Ascending aorta (tissue), 2 donors: Measurements from ENCODE around the gene JHY. TPM values are rescaled to one million over a fixed set of nuclear protein-coding genes. Genes with fewer than 3 reads are reported as not detected.

Experiments
- DNase-seq, 2 donors: peaks; one replicate each; pipeline ENCODE4 v3.0.0-alpha.2; 2019; ENCODE audit warnings: low spot score in 2 of 2
- H3K27ac ChIP-seq, 2 donors: fragments of 200-600 bp; sonication (generic); one replicate each; pipeline ENCODE4 v1.5.1; 2016 to 2017; ENCODE audit warnings: mild to moderate bottlenecking in 1 of 2
- H3K27me3 ChIP-seq: fragments of 200-600 bp; sonication (generic); one replicate; pipeline ENCODE4 v1.5.1; 2017
- H3K36me3 ChIP-seq, 2 donors: fragments of 200-600 bp; sonication (generic); one replicate each; pipeline ENCODE4 v1.5.1; 2016
- H3K4me1 ChIP-seq, 2 donors: fragments of 200-600 bp; sonication (generic); one replicate each; pipeline ENCODE4 v1.5.1; 2016 to 2017; ENCODE audit warnings: mild to moderate bottlenecking in 1 of 2
- H3K4me3 ChIP-seq, 2 donors: fragments of 200-600 bp; sonication (generic); one replicate each; pipeline ENCODE4 v1.5.1; 2016 to 2017; ENCODE audit warnings: mild to moderate bottlenecking in 1 of 2
- H3K9me3 ChIP-seq, 2 donors: fragments of 200-600 bp; sonication (generic); one replicate each; pipeline ENCODE4 v1.5.1; 2016
- intact Hi-C: fragments of 100-400 bp; cut with DNase I; formaldehyde crosslinking; loops from one replicate; pipeline ENCODE4 v1.15.1; 2023
- total RNA-seq: library from RNA; depleted of rRNA; stranded (reverse); fragments of >200 nt; gene quantifications from one replicate; pipeline ENCODE4 v1.1.0, GENCODE V29; 2016
- TF ChIP-seq, protein P1 (sequence below), 3 experiments: fragments of 200-600 bp in 2 of 3; fragments of 450-650 bp in 1 of 3; sonication (generic) in 2 of 3; IDR thresholded peaks; one replicate each; pipeline ENCODE4 v1.5.1; 2016 to 2019; ENCODE audit warnings: antibody characterized with exemption in 3 of 3, mild to moderate bottlenecking in 1 of 3, moderate library complexity in 1 of 3

Gene JHY
- total RNA-seq, 1 donor from 2014 or later: 1.3 TPM

DNA sequence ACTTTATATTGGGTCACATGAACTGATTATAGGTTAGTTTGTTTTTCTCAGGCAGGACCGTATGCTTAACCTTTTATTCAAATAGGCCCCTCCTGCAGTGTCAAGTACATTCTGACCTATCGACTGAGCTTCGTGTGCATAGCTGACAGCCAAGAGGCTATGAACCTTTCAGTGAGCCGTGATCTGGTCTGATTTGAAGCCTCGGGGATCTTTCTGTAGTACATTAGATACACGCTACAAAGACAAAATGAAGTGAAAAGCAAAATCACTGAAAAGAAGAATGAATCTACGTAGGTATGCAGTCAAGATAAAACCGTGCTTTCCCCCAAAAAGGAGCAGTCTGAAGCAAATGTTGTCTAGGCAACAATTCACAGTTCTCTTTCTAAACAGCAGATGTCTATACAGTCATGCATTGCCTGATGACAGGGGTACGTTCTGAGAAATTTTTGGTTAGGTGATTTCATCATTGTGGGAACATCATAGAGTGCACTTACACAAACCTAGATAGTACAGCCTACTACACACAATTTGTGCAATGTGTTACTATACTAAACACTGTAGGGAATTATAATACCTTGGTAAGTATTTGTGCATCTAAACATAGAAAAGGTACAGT lies 18.1 kb downstream of the JHY start:
- H3K4me3 ChIP-seq: no peak overlapping the region
- DNase-seq: no peak
- H3K36me3 ChIP-seq: no peaks in the 10 kb centered on the region
- H3K27me3 ChIP-seq: no peaks in the 10 kb centered on the region
- no peaks in the 10 kb centered on the region for H3K9me3 ChIP-seq
- TF ChIP-seq, protein P1, sequence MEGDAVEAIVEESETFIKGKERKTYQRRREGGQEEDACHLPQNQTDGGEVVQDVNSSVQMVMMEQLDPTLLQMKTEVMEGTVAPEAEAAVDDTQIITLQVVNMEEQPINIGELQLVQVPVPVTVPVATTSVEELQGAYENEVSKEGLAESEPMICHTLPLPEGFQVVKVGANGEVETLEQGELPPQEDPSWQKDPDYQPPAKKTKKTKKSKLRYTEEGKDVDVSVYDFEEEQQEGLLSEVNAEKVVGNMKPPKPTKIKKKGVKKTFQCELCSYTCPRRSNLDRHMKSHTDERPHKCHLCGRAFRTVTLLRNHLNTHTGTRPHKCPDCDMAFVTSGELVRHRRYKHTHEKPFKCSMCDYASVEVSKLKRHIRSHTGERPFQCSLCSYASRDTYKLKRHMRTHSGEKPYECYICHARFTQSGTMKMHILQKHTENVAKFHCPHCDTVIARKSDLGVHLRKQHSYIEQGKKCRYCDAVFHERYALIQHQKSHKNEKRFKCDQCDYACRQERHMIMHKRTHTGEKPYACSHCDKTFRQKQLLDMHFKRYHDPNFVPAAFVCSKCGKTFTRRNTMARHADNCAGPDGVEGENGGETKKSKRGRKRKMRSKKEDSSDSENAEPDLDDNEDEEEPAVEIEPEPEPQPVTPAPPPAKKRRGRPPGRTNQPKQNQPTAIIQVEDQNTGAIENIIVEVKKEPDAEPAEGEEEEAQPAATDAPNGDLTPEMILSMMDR (IDR thresholded peaks at IDR 0.05): no peak
- no peaks in the 10 kb centered on the region for H3K4me1 ChIP-seq
- intact Hi-C loops: no loop called here
- no peak overlapping the region for H3K27ac ChIP-seq

DNA sequence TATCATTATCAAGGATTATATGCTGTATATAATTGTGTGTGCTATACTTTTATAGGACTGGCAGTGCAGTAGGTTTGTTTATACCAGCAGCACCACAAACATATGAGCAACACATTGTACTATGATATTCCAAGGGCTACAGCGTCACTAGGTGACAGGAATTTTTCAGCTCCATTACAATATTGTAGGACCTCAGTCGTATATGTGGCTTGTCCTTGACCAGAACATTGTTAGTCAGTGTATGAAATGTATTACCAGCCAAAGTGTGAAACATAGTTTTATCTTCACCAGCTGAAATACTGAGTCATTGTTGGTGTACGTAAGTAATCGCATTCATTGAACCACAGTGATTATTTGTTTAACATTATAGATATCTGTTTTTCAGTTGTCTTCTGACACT lies 20.4 kb downstream of the JHY start:
- TF ChIP-seq, protein P1 (IDR thresholded peaks at IDR 0.05): no peak
- intact Hi-C loops: no loop called here

DNA sequence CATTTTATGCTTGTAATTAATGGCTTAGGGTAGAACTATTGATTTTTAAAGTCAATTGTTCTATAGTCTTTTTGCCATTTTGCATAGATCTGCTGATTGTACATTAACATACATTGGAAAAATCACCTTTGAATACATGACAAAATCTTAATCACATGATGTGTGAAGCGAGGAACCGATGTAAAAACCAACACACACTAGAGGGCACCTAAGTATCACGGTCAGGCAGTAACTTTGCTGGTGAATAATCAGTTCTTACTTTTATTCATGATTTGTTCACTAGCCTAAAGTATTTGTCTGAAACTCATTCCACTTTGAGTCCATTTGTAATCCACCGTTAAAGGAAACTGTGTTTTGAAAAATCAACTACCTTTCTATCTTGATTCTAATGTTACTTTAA lies 28.2 kb downstream of the JHY start:
- Histone ChIP-seq H3K27ac (no peak overlapping the region), H3K9me3 (no peaks in the 10 kb centered on the region), H3K4me1 (no peaks in the 10 kb centered on the region), H3K4me3 (no peak overlapping the region), H3K27me3 (no peaks in the 10 kb centered on the region), H3K36me3 (no peaks in the 10 kb centered on the region)
- TF ChIP-seq, protein P1 (IDR thresholded peaks at IDR 0.05): peak in 1 of 3 experiments; percentile 27
- intact Hi-C loops: no loop called here
- no peak for DNase-seq

More for the DNA sequence above, 20.4 kb downstream of the JHY start:
- H3K36me3 ChIP-seq: no peaks in the 10 kb centered on the region
- H3K4me1 ChIP-seq: no peaks in the 10 kb centered on the region
- DNase-seq: no peak
- no peaks in the 10 kb centered on the region for H3K27me3 ChIP-seq
- H3K27ac ChIP-seq: no peak overlapping the region
- H3K4me3 ChIP-seq: no peak overlapping the region
- H3K9me3 ChIP-seq: no peaks in the 10 kb centered on the region

DNA sequence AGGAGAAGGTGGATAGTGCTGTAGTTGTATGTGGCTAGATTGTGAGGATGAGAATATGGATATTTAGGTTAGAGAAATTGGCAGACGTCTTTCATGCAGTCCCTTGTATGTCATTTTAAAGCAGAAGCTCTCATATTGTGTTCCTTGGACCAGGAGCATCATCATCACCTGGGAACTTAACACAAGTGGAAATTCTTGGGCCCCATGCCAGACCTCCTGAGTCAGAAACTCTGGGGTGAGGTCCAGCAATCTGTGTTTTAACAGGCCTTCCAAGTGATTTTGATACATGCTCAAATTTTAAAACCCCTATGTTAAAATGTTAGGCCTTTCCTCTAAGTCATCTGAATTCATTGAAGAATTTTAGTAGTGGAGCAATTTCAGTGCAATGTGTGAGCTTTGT lies 34.8 kb downstream of the JHY start:
- no peaks in the 10 kb centered on the region for H3K36me3 ChIP-seq
- intact Hi-C loops: no loop called here
- TF ChIP-seq, protein P1 (IDR thresholded peaks at IDR 0.05): no peak
- H3K9me3 ChIP-seq: no peaks in the 10 kb centered on the region
- no peaks in the 10 kb centered on the region for H3K27me3 ChIP-seq
- no peak overlapping the region for H3K27ac ChIP-seq
- H3K4me3 ChIP-seq: no peak overlapping the region
- DNase-seq: no peak
- no peaks in the 10 kb centered on the region for H3K4me1 ChIP-seq

DNA sequence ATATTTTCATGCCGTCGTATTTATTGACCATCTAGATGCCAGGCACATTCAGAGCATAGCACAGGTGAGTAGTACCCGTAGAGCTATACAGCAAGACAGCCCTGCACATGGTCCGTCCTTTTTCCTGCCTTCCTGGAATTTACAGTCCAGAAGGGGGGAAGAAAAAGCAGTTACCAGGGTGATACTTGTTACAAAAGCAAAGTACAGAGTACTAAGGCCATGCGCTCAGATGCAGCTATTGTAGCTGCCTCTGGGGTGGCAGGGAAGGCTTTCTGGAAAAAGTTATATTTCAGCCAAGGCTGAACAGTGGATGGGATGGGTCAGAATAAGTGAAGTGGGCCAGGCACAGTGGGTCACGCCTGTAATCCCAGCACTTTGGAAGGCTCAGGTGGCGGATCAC lies 36.2 kb downstream of the JHY start:
- intact Hi-C loops: no loop called here
- Histone ChIP-seq H3K36me3 (no peaks in the 10 kb centered on the region), H3K4me3 (no peak overlapping the region), H3K9me3 (no peaks in the 10 kb centered on the region), H3K27ac (no peak overlapping the region), H3K27me3 (no peaks in the 10 kb centered on the region), H3K4me1 (no peaks in the 10 kb centered on the region)
- DNase-seq: no peak
- TF ChIP-seq, protein P1 (IDR thresholded peaks at IDR 0.05): no peak

DNA sequence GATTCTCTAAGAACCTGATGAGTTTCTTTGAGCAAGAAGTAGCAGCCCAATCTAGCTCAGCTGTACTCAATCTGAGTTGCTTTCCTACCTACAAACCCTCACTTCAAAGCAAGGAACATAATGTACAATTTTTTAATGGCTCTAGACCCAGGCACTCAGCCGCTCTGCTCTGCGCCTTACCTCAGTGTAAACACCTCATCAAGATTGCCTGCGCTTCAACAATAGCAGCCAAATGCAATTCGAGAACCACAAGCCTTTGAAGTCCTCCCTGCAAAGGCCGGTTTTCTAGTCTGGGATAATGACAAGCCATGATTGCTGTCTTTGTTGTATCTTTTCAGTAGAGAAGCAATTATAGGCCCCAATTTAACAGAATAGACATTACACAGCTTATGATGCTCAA lies 38.0 kb downstream of the JHY start:
- no peak for DNase-seq
- TF ChIP-seq, protein P1 (IDR thresholded peaks at IDR 0.05): no peak
- no peak overlapping the region for H3K27ac ChIP-seq
- no peaks in the 10 kb centered on the region for H3K9me3 ChIP-seq
- H3K4me3 ChIP-seq: no peak overlapping the region
- intact Hi-C loops: no loop called here
- H3K4me1 ChIP-seq: no peaks in the 10 kb centered on the region
- H3K27me3 ChIP-seq: no peaks in the 10 kb centered on the region
- no peaks in the 10 kb centered on the region for H3K36me3 ChIP-seq
